H9 (cell line): ENCODE data around the gene SPATA17. TPM values are rescaled to one million over a fixed set of nuclear protein-coding genes. Genes with fewer than 3 reads are reported as not detected.

Experiments
- DNase-seq: peaks from one replicate; pipeline ENCODE4 v3.0.0-alpha.2; 2017
- H2AFZ ChIP-seq: one replicate; pipeline ENCODE4 v1.6.1; 2013; ENCODE audit warnings: mild to moderate bottlenecking, low read length, control low read depth, moderate library complexity
- H2AK5ac ChIP-seq: 2 replicates; pipeline ENCODE4 v1.6.1; 2013; ENCODE audit warnings: low read length, control low read depth, mixed read lengths; ENCODE audit not compliant: insufficient read length
- H2BK120ac ChIP-seq: one replicate; pipeline ENCODE4 v1.6.1; 2013; ENCODE audit warnings: low read depth, mild to moderate bottlenecking, low read length, control low read depth, inconsistent platforms; ENCODE audit not compliant: poor library complexity, severe bottlenecking
- H2BK12ac ChIP-seq: 2 replicates; pipeline ENCODE4 v1.6.1; 2013; ENCODE audit warnings: low read length, control low read depth, mixed read lengths, low read depth; ENCODE audit not compliant: insufficient read length
- H2BK15ac ChIP-seq: 2 replicates; pipeline ENCODE4 v1.6.1; 2013; ENCODE audit warnings: low read depth, low read length, control low read depth
- H2BK20ac ChIP-seq: one replicate; pipeline ENCODE4 v1.6.1; 2013; ENCODE audit warnings: low read depth, mild to moderate bottlenecking, low read length, control low read depth, inconsistent platforms; ENCODE audit not compliant: poor library complexity, severe bottlenecking
- H2BK5ac ChIP-seq: 2 replicates; pipeline ENCODE4 v1.6.1; 2013; ENCODE audit warnings: low read length, control low read depth, mixed read lengths; ENCODE audit not compliant: insufficient read length
- H3K14ac ChIP-seq: 2 replicates; pipeline ENCODE4 v1.6.1; 2013; ENCODE audit warnings: low read length, control low read depth; ENCODE audit not compliant: insufficient read depth
- H3K18ac ChIP-seq: 2 replicates; pipeline ENCODE4 v1.6.1; 2013; ENCODE audit warnings: low read depth, mild to moderate bottlenecking, mixed read lengths, low read length, control low read depth; ENCODE audit not compliant: insufficient read length
- H3K23ac ChIP-seq: 2 replicates; pipeline ENCODE4 v1.6.1; 2013; ENCODE audit warnings: low read length, control low read depth, mixed read lengths, low read depth; ENCODE audit not compliant: insufficient read length
- H3K23me2 ChIP-seq: 2 replicates; pipeline ENCODE4 v1.6.1; 2013; ENCODE audit warnings: low read depth, mild to moderate bottlenecking, mixed read lengths, low read length, control low read depth; ENCODE audit not compliant: insufficient read length, poor library complexity, severe bottlenecking
- H3K27ac ChIP-seq: 2 replicates; pipeline ENCODE4 v1.5.1; 2013; ENCODE audit warnings: low read length, control low read depth, mixed read lengths, low read depth; ENCODE audit not compliant: insufficient read length
- H3K27me3 ChIP-seq: 2 replicates; pipeline ENCODE4 v1.6.1; 2013; ENCODE audit warnings: low read length, control low read depth, inconsistent platforms; ENCODE audit not compliant: insufficient read depth
- H3K4ac ChIP-seq: 2 replicates; pipeline ENCODE4 v1.6.1; 2013; ENCODE audit warnings: low read depth, mild to moderate bottlenecking, control low read depth, inconsistent platforms, low read length, moderate library complexity
- H3K4me1 ChIP-seq: 2 replicates; pipeline ENCODE4 v1.6.1; 2013; ENCODE audit warnings: low read length, control low read depth, inconsistent platforms; ENCODE audit not compliant: insufficient read depth
- H3K4me2 ChIP-seq: 2 replicates; pipeline ENCODE4 v1.6.1; 2013; ENCODE audit warnings: low read length, control low read depth, mixed read lengths; ENCODE audit not compliant: insufficient read length, insufficient read depth
- H3K56ac ChIP-seq: 2 replicates; pipeline ENCODE4 v1.6.1; 2013; ENCODE audit warnings: low read depth, mild to moderate bottlenecking, mixed read lengths, low read length, control low read depth; ENCODE audit not compliant: insufficient read length
- H3K79me1 ChIP-seq: 2 replicates; pipeline ENCODE4 v1.6.1; 2013; ENCODE audit warnings: low read depth, mild to moderate bottlenecking, moderate library complexity, low read length, control low read depth, inconsistent platforms; ENCODE audit not compliant: insufficient read depth, poor library complexity, severe bottlenecking
- H3K79me2 ChIP-seq: 2 replicates; pipeline ENCODE4 v1.6.1; 2013; ENCODE audit warnings: low read length, control low read depth, inconsistent platforms; ENCODE audit not compliant: insufficient read depth
- H3K9ac ChIP-seq: 2 replicates; pipeline ENCODE4 v1.6.1; 2013; ENCODE audit warnings: low read length, control low read depth, mixed read lengths; ENCODE audit not compliant: insufficient read length; ENCODE audit errors: extremely low read depth
- H3K9me3 ChIP-seq: one replicate; pipeline ENCODE4 v1.6.1; 2013; ENCODE audit warnings: low read depth, low read length, inconsistent platforms; ENCODE audit not compliant: control insufficient read depth
- H3T11ph ChIP-seq: one replicate; pipeline ENCODE4 v1.6.1; 2013; ENCODE audit warnings: mild to moderate bottlenecking, low read length, control low read depth, inconsistent platforms
- H4K20me1 ChIP-seq: one replicate; pipeline ENCODE4 v1.6.1; 2013; ENCODE audit not compliant: control insufficient read depth, insufficient read length, insufficient read depth
- H4K5ac ChIP-seq: 2 replicates; pipeline ENCODE4 v1.6.1; 2013; ENCODE audit warnings: low read depth, mild to moderate bottlenecking, mixed read lengths, low read length, control low read depth; ENCODE audit not compliant: insufficient read length
- H4K8ac ChIP-seq: replicated peaks from 2 replicates; pipeline ENCODE4 v1.6.1; 2013; ENCODE audit warnings: low read length, control low read depth, mixed read lengths, low read depth; ENCODE audit not compliant: insufficient read length
- H4K91ac ChIP-seq: 2 replicates; pipeline ENCODE4 v1.6.1; 2013; ENCODE audit warnings: low read depth, mild to moderate bottlenecking, moderate library complexity, mixed read lengths, low read length, control low read depth; ENCODE audit not compliant: insufficient read length
- H3K27ac Mint-ChIP-seq, 3 experiments: 2 replicates in 2 of 3; 3 replicates in 1 of 3; pipeline ENCODE4 v1.8.0; 2020 to 2021; ENCODE audit warnings: mixed read lengths in 3 of 3, mild to moderate bottlenecking in 1 of 3, moderate library complexity in 1 of 3
- H3K27me3 Mint-ChIP-seq: 2 replicates; pipeline ENCODE4 v1.8.0; 2021; ENCODE audit warnings: low read depth, mild to moderate bottlenecking, moderate library complexity, mixed read lengths
- H3K36me3 Mint-ChIP-seq, 3 experiments: 2 replicates in 2 of 3; 3 replicates in 1 of 3; pipeline ENCODE4 v1.8.0; 2020 to 2021; ENCODE audit warnings: low read depth in 3 of 3, mixed read lengths in 3 of 3; ENCODE audit not compliant: insufficient read depth in 1 of 3
- H3K4me1 Mint-ChIP-seq, 2 experiments: 2 replicates each; pipeline ENCODE4 v1.8.0; 2020; ENCODE audit warnings: mixed read lengths in 2 of 2
- H3K4me3 Mint-ChIP-seq, 2 experiments: 2 replicates in 1 of 2; 3 replicates in 1 of 2; pipeline ENCODE4 v1.8.0; 2020 to 2021; ENCODE audit warnings: mild to moderate bottlenecking in 2 of 2, mixed read lengths in 2 of 2, moderate library complexity in 1 of 2
- H3K9me3 Mint-ChIP-seq, 2 experiments: 2 replicates in 1 of 2; 3 replicates in 1 of 2; pipeline ENCODE4 v1.8.0; 2020; ENCODE audit warnings: mild to moderate bottlenecking in 2 of 2, mixed read lengths in 2 of 2, moderate library complexity in 1 of 2
- CTCF ChIP-seq: fragments of 200-600 bp; sonication (generic); conservative IDR thresholded peaks from 3 replicates; pipeline ENCODE4 v1.8.0; 2021; ENCODE audit warnings: antibody characterized with exemption, mild to moderate bottlenecking
- WGBS: extraction: QIAGEN DNeasy Blood & Tissue Kit; methylation state at CpG from one replicate; pipeline ENCODE4 v1.1.7; 2013; ENCODE audit warnings: missing lambda C conversion rate, low lambda C conversion rate, mixed read lengths; ENCODE audit not compliant: insufficient read length; ENCODE audit errors: extremely low coverage; 5-methylcytosine and 5-hydroxymethylcytosine counted together
- total RNA-seq: library from RNA; stranded (reverse); gene quantifications from 2 replicates; pipeline ENCODE4 v1.2.1, GENCODE V29; 2021

The SPATA17 gene
- total RNA-seq, 1 experiment from 2014 or later: 0.44 TPM

GRCh38 chr1:217891966-217892365 lies 260.8 kb downstream of the SPATA17 start:
- no peaks in the 10 kb centered on the region for H3K27me3 Mint-ChIP-seq
- H3K9me3 Mint-ChIP-seq: peaks cover 0 to 5% of the 10 kb centered on the region in 2 experiments; a peak in 1 of 5 replicates
- no peak overlapping the region for H3K4me2 ChIP-seq

More at GRCh38 chr1:217891966-217892365, 260.8 kb downstream of the SPATA17 start:
- H3K27ac Mint-ChIP-seq: no peak overlapping the region
- Histone ChIP-seq H3K4me1 (no peaks in the 10 kb centered on the region; the same call in 1 of the 2 replicates), H3K23ac (no peak overlapping the region), H2AFZ (no peak overlapping the region), H3K27ac (no peak overlapping the region), H4K5ac (no peak overlapping the region), H2BK120ac (no peak overlapping the region), H4K20me1 (no peaks in the 10 kb centered on the region), H2AK5ac (no peak overlapping the region), H2BK12ac (no peak overlapping the region), H3K79me1 (no peaks in the 10 kb centered on the region), H2BK15ac (no peak overlapping the region), H3K23me2 (no peaks in the 10 kb centered on the region), H4K8ac (no peak overlapping the region), H3K27me3 (no peaks in the 10 kb centered on the region), H4K91ac (no peak overlapping the region), H2BK5ac (no peak overlapping the region), H3K9ac (no peak overlapping the region), H3K56ac (no peak overlapping the region), H2BK20ac (no peak overlapping the region), H3K14ac (no peak overlapping the region), H3T11ph (no peak overlapping the region), H3K18ac (no peak overlapping the region), H3K79me2 (no peaks in the 10 kb centered on the region), H3K9me3 (no peaks in the 10 kb centered on the region), H3K4ac (no peak overlapping the region)
- TF ChIP-seq CTCF: no peak
- no peak for DNase-seq
- H3K36me3 Mint-ChIP-seq: 0 out of 7 replicates have a peak, but pooled peaks cover 0 to 5% (median 0%) of the 10 kb centered on the region in 3 experiments
- no CpG with 5 or more reads among the region's 2 CpGs for whole genome bisulfite sequencing
- H3K4me1 Mint-ChIP-seq: peaks cover 5 to 10% of the 10 kb centered on the region in 2 experiments; a peak in 3 of 4 replicates
- no peak overlapping the region for H3K4me3 Mint-ChIP-seq
